Peyer's patch (tissue), 4 donors: ENCODE measurements around the gene SPATA31A3.
"Not testable (repeated sequence)": the region's sequence is repeated elsewhere in the genome, so short reads cannot be mapped to it uniquely, and the experiment has no call there.

Source experiments
- POLR2A ChIP-seq, 2 donors: fragments of 450-650 bp; IDR thresholded peaks; one replicate each; pipeline ENCODE4 v1.5.1; 2017; ENCODE audit warnings: antibody characterized with exemption in 2 of 2, mild to moderate bottlenecking in 2 of 2, moderate library complexity in 2 of 2
- TF ChIP-seq, protein P1 (sequence below), 6 experiments: fragments of 450-650 bp in 4 of 6; fragments of 200-600 bp in 2 of 6; sonication (generic) in 1 of 6; IDR thresholded peaks; one replicate each; pipeline ENCODE4 v1.5.1; 2017 to 2019; ENCODE audit warnings: antibody characterized with exemption in 6 of 6, mild to moderate bottlenecking in 3 of 6, moderate library complexity in 1 of 6

DNA sequence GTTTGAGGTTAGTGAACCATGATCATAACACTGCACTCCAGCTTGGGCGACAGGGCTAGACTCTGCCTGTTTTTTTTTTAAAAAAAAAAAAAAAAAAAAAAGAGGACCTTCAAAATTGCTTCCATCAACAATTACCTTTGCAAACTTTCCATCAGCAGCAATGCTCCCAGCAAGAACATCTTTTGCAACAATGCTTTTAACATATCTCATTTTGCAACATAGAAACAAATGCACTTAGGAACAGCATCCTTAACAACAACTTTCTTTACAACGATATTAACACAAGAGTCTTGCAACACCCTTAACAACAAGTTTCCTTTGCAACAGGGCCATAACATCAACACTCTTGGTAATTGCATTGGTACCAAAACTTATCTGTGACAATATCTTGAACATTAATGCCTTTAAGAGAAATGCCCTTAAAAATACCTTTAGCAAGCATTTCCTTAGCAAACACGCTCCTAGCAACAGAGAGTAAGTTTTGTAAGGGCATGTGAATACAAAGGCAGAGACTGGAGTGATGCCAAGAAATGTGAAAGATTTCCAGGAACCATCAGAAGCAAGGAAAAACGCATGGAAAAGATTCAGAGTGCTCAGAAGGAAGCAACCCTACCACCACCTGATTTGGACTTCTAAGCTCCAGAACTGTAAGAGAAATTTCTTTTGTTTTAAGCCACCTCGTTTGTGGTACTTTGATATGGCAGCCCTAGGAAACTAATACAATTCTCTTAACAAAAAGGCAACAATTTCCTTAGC lies 49.8 kb downstream of the SPATA31A3 start:
- TF ChIP-seq, protein P1, sequence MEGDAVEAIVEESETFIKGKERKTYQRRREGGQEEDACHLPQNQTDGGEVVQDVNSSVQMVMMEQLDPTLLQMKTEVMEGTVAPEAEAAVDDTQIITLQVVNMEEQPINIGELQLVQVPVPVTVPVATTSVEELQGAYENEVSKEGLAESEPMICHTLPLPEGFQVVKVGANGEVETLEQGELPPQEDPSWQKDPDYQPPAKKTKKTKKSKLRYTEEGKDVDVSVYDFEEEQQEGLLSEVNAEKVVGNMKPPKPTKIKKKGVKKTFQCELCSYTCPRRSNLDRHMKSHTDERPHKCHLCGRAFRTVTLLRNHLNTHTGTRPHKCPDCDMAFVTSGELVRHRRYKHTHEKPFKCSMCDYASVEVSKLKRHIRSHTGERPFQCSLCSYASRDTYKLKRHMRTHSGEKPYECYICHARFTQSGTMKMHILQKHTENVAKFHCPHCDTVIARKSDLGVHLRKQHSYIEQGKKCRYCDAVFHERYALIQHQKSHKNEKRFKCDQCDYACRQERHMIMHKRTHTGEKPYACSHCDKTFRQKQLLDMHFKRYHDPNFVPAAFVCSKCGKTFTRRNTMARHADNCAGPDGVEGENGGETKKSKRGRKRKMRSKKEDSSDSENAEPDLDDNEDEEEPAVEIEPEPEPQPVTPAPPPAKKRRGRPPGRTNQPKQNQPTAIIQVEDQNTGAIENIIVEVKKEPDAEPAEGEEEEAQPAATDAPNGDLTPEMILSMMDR (IDR thresholded peaks at IDR 0.05) = not testable (repeated sequence)
- TF ChIP-seq POLR2A (IDR thresholded peaks at IDR 0.05) = not testable (repeated sequence)
